Osteoblast (primary cell): ENCODE results near the gene SS18L1. TPM values are rescaled to one million over a fixed set of nuclear protein-coding genes. Genes with fewer than 3 reads are reported as not detected.

Experiments
- DNase-seq: peaks from one replicate; pipeline ENCODE4 v3.0.0; 2011; ENCODE audit warnings: low spot score, mixed read lengths; ENCODE audit not compliant: insufficient read length; ENCODE audit errors: missing footprints
- H2AFZ ChIP-seq: 2 replicates; pipeline ENCODE4 v1.6.0; 2011; ENCODE audit warnings: mild to moderate bottlenecking, low read length
- H3K27ac ChIP-seq: 2 replicates; pipeline ENCODE4 v1.5.1; 2011; ENCODE audit warnings: mild to moderate bottlenecking, low read depth, low read length, moderate library complexity
- H3K27me3 ChIP-seq: 2 replicates; pipeline ENCODE4 v1.6.0; 2012; ENCODE audit warnings: mild to moderate bottlenecking, control low read depth, inconsistent platforms, low read length, moderate library complexity; ENCODE audit not compliant: insufficient read depth
- H3K36me3 ChIP-seq: 2 replicates; pipeline ENCODE4 v1.5.1; 2011; ENCODE audit warnings: mild to moderate bottlenecking, low read length, control low read depth, moderate library complexity; ENCODE audit not compliant: insufficient read depth
- H3K4me1 ChIP-seq: 2 replicates; pipeline ENCODE4 v1.5.1; 2011; ENCODE audit warnings: mild to moderate bottlenecking, low read length, control low read depth, moderate library complexity; ENCODE audit not compliant: insufficient read depth
- H3K4me2 ChIP-seq: 2 replicates; pipeline ENCODE4 v1.6.0; 2011; ENCODE audit warnings: mild to moderate bottlenecking, low read length; ENCODE audit not compliant: insufficient read depth
- H3K4me3 ChIP-seq: fragments of 200-600 bp; sonication (generic); 3 replicates; pipeline ENCODE4 v1.5.1; 2012; ENCODE audit warnings: mild to moderate bottlenecking, low read length, inconsistent platforms; ENCODE audit not compliant: insufficient read depth
- H3K79me2 ChIP-seq: 2 replicates; pipeline ENCODE4 v1.6.0; 2012; ENCODE audit warnings: mild to moderate bottlenecking, low read length, control low read depth, inconsistent platforms; ENCODE audit not compliant: insufficient read depth
- H3K9me3 ChIP-seq: 2 replicates; pipeline ENCODE4 v1.5.1; 2011; ENCODE audit warnings: low read depth, low read length, control low read depth
- H4K20me1 ChIP-seq: 2 replicates; pipeline ENCODE4 v1.6.0; 2012; ENCODE audit warnings: mild to moderate bottlenecking, low read length, control low read depth; ENCODE audit not compliant: insufficient read depth
- CTCF ChIP-seq: IDR thresholded peaks from 2 replicates; pipeline ENCODE4 v1.5.1; 2011; ENCODE audit warnings: mild to moderate bottlenecking, low read depth, low read length, moderate library complexity; ENCODE audit errors: extremely low read depth
- total RNA-seq: library from RNA; depleted of rRNA; stranded (reverse); fragments of >200 nt; gene quantifications from 2 replicates; pipeline ENCODE4 v1.2.3, GENCODE V29; 2012

The SS18L1 gene
- total RNA-seq, 1 donor, result 12.7 TPM

GRCh38 chr20:62168890-62169435 is 25.4 kb downstream of the SS18L1 start:
- no peak for TF ChIP-seq CTCF

DNA sequence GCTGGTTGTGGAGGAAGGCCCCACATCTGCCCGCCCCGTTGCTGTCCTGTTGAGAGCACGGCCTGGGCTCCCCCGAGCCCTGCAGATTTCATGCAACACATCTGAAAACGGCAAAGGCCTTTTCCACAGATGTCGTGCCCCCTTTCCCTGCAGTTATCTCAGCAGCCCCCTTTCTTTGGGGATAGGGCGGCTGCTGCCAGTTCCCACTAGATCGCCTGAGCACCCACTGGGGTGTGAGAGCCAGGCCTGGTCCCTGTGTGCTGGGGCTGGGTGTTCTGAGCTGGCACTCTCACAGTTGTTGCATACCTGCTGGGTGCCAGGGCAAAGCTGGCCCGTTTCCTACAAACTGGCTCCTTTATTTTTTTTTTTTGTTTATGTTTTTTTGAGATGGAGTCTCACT is 27.0 kb downstream of the SS18L1 start:
- H3K27me3 ChIP-seq, result no peaks in the 10 kb centered on the region
- no peaks in the 10 kb centered on the region for H3K79me2 ChIP-seq
- no peaks in the 10 kb centered on the region for H3K9me3 ChIP-seq
- TF ChIP-seq CTCF, result no peak
- no peak overlapping the region for H3K4me2 ChIP-seq
- H3K36me3 ChIP-seq, result peaks cover 36% of the 10 kb centered on the region
- H3K4me1 ChIP-seq, result no peaks in the 10 kb centered on the region
- H4K20me1 ChIP-seq, result no peaks in the 10 kb centered on the region
- DNase-seq, result peak; percentile 81
- H2AFZ ChIP-seq, result no peak overlapping the region
- no peak overlapping the region for H3K4me3 ChIP-seq
- H3K27ac ChIP-seq, result no peak overlapping the region

More at GRCh38 chr20:62168890-62169435, 25.4 kb downstream of the SS18L1 start:
- Histone ChIP-seq H3K9me3 (no peaks in the 10 kb centered on the region), H3K36me3 (peaks cover 35% of the 10 kb centered on the region), H3K4me1 (no peaks in the 10 kb centered on the region), H2AFZ (no peak overlapping the region), H4K20me1 (no peaks in the 10 kb centered on the region), H3K27me3 (no peaks in the 10 kb centered on the region), H3K4me2 (no peak overlapping the region), H3K27ac (no peak overlapping the region), H3K79me2 (no peaks in the 10 kb centered on the region), H3K4me3 (no peak overlapping the region)
- DNase-seq, result peak; percentile 84

- H3K9me3 ChIP-seq, result no peaks in the 10 kb centered on the region
- no peaks in the 10 kb centered on the region for H3K4me1 ChIP-seq
- H3K4me2 ChIP-seq, result no peak overlapping the region
- peak; percentile 3 for DNase-seq
- no peaks in the 10 kb centered on the region for H3K79me2 ChIP-seq
- no peak overlapping the region for H3K4me3 ChIP-seq
- no peak overlapping the region for H3K27ac ChIP-seq
- no peak overlapping the region for H2AFZ ChIP-seq
- TF ChIP-seq CTCF, result no peak
- peaks cover 33% of the 10 kb centered on the region for H3K36me3 ChIP-seq
- no peaks in the 10 kb centered on the region for H4K20me1 ChIP-seq
- H3K27me3 ChIP-seq, result no peaks in the 10 kb centered on the region
Observed at GRCh38 chr20:62171245-62171644, 27.7 kb downstream of the SS18L1 start.

- TF ChIP-seq CTCF, result no peak
- no peak overlapping the region for H3K27ac ChIP-seq
- DNase-seq, result peak; percentile 23
- no peaks in the 10 kb centered on the region for H3K9me3 ChIP-seq
- H3K27me3 ChIP-seq, result no peaks in the 10 kb centered on the region
- no peak overlapping the region for H3K4me3 ChIP-seq
- no peak overlapping the region for H3K4me2 ChIP-seq
- H3K79me2 ChIP-seq, result no peaks in the 10 kb centered on the region
- H3K36me3 ChIP-seq, result peaks cover 33% of the 10 kb centered on the region
- no peak overlapping the region for H2AFZ ChIP-seq
- no peaks in the 10 kb centered on the region for H4K20me1 ChIP-seq
- H3K4me1 ChIP-seq, result no peaks in the 10 kb centered on the region
Observed at GRCh38 chr20:62172666-62173065, 29.1 kb downstream of the SS18L1 start.
